H9 (cell line): ENCODE data around the gene DISP3. TPM values are rescaled to one million over a fixed set of nuclear protein-coding genes. Genes with fewer than 3 reads are reported as not detected.

Experiments
- DNase-seq: peaks from one replicate; pipeline ENCODE4 v3.0.0-alpha.2; 2017
- H2AFZ ChIP-seq: one replicate; pipeline ENCODE4 v1.6.1; 2013; ENCODE audit warnings: mild to moderate bottlenecking, low read length, control low read depth, moderate library complexity
- H2AK5ac ChIP-seq: 2 replicates; pipeline ENCODE4 v1.6.1; 2013; ENCODE audit warnings: low read length, control low read depth, mixed read lengths; ENCODE audit not compliant: insufficient read length
- H2BK120ac ChIP-seq: one replicate; pipeline ENCODE4 v1.6.1; 2013; ENCODE audit warnings: low read depth, mild to moderate bottlenecking, low read length, control low read depth, inconsistent platforms; ENCODE audit not compliant: poor library complexity, severe bottlenecking
- H2BK12ac ChIP-seq: 2 replicates; pipeline ENCODE4 v1.6.1; 2013; ENCODE audit warnings: low read length, control low read depth, mixed read lengths, low read depth; ENCODE audit not compliant: insufficient read length
- H2BK15ac ChIP-seq: 2 replicates; pipeline ENCODE4 v1.6.1; 2013; ENCODE audit warnings: low read depth, low read length, control low read depth
- H2BK20ac ChIP-seq: one replicate; pipeline ENCODE4 v1.6.1; 2013; ENCODE audit warnings: low read depth, mild to moderate bottlenecking, low read length, control low read depth, inconsistent platforms; ENCODE audit not compliant: poor library complexity, severe bottlenecking
- H2BK5ac ChIP-seq: 2 replicates; pipeline ENCODE4 v1.6.1; 2013; ENCODE audit warnings: low read length, control low read depth, mixed read lengths; ENCODE audit not compliant: insufficient read length
- H3K14ac ChIP-seq: 2 replicates; pipeline ENCODE4 v1.6.1; 2013; ENCODE audit warnings: low read length, control low read depth; ENCODE audit not compliant: insufficient read depth
- H3K18ac ChIP-seq: 2 replicates; pipeline ENCODE4 v1.6.1; 2013; ENCODE audit warnings: low read depth, mild to moderate bottlenecking, mixed read lengths, low read length, control low read depth; ENCODE audit not compliant: insufficient read length
- H3K23ac ChIP-seq: 2 replicates; pipeline ENCODE4 v1.6.1; 2013; ENCODE audit warnings: low read length, control low read depth, mixed read lengths, low read depth; ENCODE audit not compliant: insufficient read length
- H3K23me2 ChIP-seq: 2 replicates; pipeline ENCODE4 v1.6.1; 2013; ENCODE audit warnings: low read depth, mild to moderate bottlenecking, mixed read lengths, low read length, control low read depth; ENCODE audit not compliant: insufficient read length, poor library complexity, severe bottlenecking
- H3K27ac ChIP-seq: 2 replicates; pipeline ENCODE4 v1.5.1; 2013; ENCODE audit warnings: low read length, control low read depth, mixed read lengths, low read depth; ENCODE audit not compliant: insufficient read length
- H3K27me3 ChIP-seq: 2 replicates; pipeline ENCODE4 v1.6.1; 2013; ENCODE audit warnings: low read length, control low read depth, inconsistent platforms; ENCODE audit not compliant: insufficient read depth
- H3K4ac ChIP-seq: 2 replicates; pipeline ENCODE4 v1.6.1; 2013; ENCODE audit warnings: low read depth, mild to moderate bottlenecking, control low read depth, inconsistent platforms, low read length, moderate library complexity
- H3K4me1 ChIP-seq: 2 replicates; pipeline ENCODE4 v1.6.1; 2013; ENCODE audit warnings: low read length, control low read depth, inconsistent platforms; ENCODE audit not compliant: insufficient read depth
- H3K4me2 ChIP-seq: 2 replicates; pipeline ENCODE4 v1.6.1; 2013; ENCODE audit warnings: low read length, control low read depth, mixed read lengths; ENCODE audit not compliant: insufficient read length, insufficient read depth
- H3K56ac ChIP-seq: 2 replicates; pipeline ENCODE4 v1.6.1; 2013; ENCODE audit warnings: low read depth, mild to moderate bottlenecking, mixed read lengths, low read length, control low read depth; ENCODE audit not compliant: insufficient read length
- H3K79me1 ChIP-seq: 2 replicates; pipeline ENCODE4 v1.6.1; 2013; ENCODE audit warnings: low read depth, mild to moderate bottlenecking, moderate library complexity, low read length, control low read depth, inconsistent platforms; ENCODE audit not compliant: insufficient read depth, poor library complexity, severe bottlenecking
- H3K79me2 ChIP-seq: 2 replicates; pipeline ENCODE4 v1.6.1; 2013; ENCODE audit warnings: low read length, control low read depth, inconsistent platforms; ENCODE audit not compliant: insufficient read depth
- H3K9ac ChIP-seq: 2 replicates; pipeline ENCODE4 v1.6.1; 2013; ENCODE audit warnings: low read length, control low read depth, mixed read lengths; ENCODE audit not compliant: insufficient read length; ENCODE audit errors: extremely low read depth
- H3K9me3 ChIP-seq: one replicate; pipeline ENCODE4 v1.6.1; 2013; ENCODE audit warnings: low read depth, low read length, inconsistent platforms; ENCODE audit not compliant: control insufficient read depth
- H3T11ph ChIP-seq: one replicate; pipeline ENCODE4 v1.6.1; 2013; ENCODE audit warnings: mild to moderate bottlenecking, low read length, control low read depth, inconsistent platforms
- H4K20me1 ChIP-seq: one replicate; pipeline ENCODE4 v1.6.1; 2013; ENCODE audit not compliant: control insufficient read depth, insufficient read length, insufficient read depth
- H4K5ac ChIP-seq: 2 replicates; pipeline ENCODE4 v1.6.1; 2013; ENCODE audit warnings: low read depth, mild to moderate bottlenecking, mixed read lengths, low read length, control low read depth; ENCODE audit not compliant: insufficient read length
- H4K8ac ChIP-seq: replicated peaks from 2 replicates; pipeline ENCODE4 v1.6.1; 2013; ENCODE audit warnings: low read length, control low read depth, mixed read lengths, low read depth; ENCODE audit not compliant: insufficient read length
- H4K91ac ChIP-seq: 2 replicates; pipeline ENCODE4 v1.6.1; 2013; ENCODE audit warnings: low read depth, mild to moderate bottlenecking, moderate library complexity, mixed read lengths, low read length, control low read depth; ENCODE audit not compliant: insufficient read length
- H3K27ac Mint-ChIP-seq, 3 experiments: 2 replicates in 2 of 3; 3 replicates in 1 of 3; pipeline ENCODE4 v1.8.0; 2020 to 2021; ENCODE audit warnings: mixed read lengths in 3 of 3, mild to moderate bottlenecking in 1 of 3, moderate library complexity in 1 of 3
- H3K27me3 Mint-ChIP-seq: 2 replicates; pipeline ENCODE4 v1.8.0; 2021; ENCODE audit warnings: low read depth, mild to moderate bottlenecking, moderate library complexity, mixed read lengths
- H3K36me3 Mint-ChIP-seq, 3 experiments: 2 replicates in 2 of 3; 3 replicates in 1 of 3; pipeline ENCODE4 v1.8.0; 2020 to 2021; ENCODE audit warnings: low read depth in 3 of 3, mixed read lengths in 3 of 3; ENCODE audit not compliant: insufficient read depth in 1 of 3
- H3K4me1 Mint-ChIP-seq, 2 experiments: 2 replicates each; pipeline ENCODE4 v1.8.0; 2020; ENCODE audit warnings: mixed read lengths in 2 of 2
- H3K4me3 Mint-ChIP-seq, 2 experiments: 2 replicates in 1 of 2; 3 replicates in 1 of 2; pipeline ENCODE4 v1.8.0; 2020 to 2021; ENCODE audit warnings: mild to moderate bottlenecking in 2 of 2, mixed read lengths in 2 of 2, moderate library complexity in 1 of 2
- H3K9me3 Mint-ChIP-seq, 2 experiments: 2 replicates in 1 of 2; 3 replicates in 1 of 2; pipeline ENCODE4 v1.8.0; 2020; ENCODE audit warnings: mild to moderate bottlenecking in 2 of 2, mixed read lengths in 2 of 2, moderate library complexity in 1 of 2
- CTCF ChIP-seq: fragments of 200-600 bp; sonication (generic); conservative IDR thresholded peaks from 3 replicates; pipeline ENCODE4 v1.8.0; 2021; ENCODE audit warnings: antibody characterized with exemption, mild to moderate bottlenecking
- WGBS: extraction: QIAGEN DNeasy Blood & Tissue Kit; methylation state at CpG from one replicate; pipeline ENCODE4 v1.1.7; 2013; ENCODE audit warnings: missing lambda C conversion rate, low lambda C conversion rate, mixed read lengths; ENCODE audit not compliant: insufficient read length; ENCODE audit errors: extremely low coverage; 5-methylcytosine and 5-hydroxymethylcytosine counted together
- total RNA-seq: library from RNA; stranded (reverse); gene quantifications from 2 replicates; pipeline ENCODE4 v1.2.1, GENCODE V29; 2021

DISP3 gene
- total RNA-seq, 1 experiment from 2014 or later = 3.5 TPM

- Histone ChIP-seq H2BK20ac (no peak overlapping the region), H2BK5ac (no peak overlapping the region), H3K23ac (no peak overlapping the region), H3K14ac (no peak overlapping the region), H3K9me3 (no peaks in the 10 kb centered on the region), H4K91ac (no peak overlapping the region), H2AK5ac (no peak overlapping the region), H2BK12ac (no peak overlapping the region), H3K4ac (no peak overlapping the region), H3K56ac (no peak overlapping the region), H3K79me1 (no peaks in the 10 kb centered on the region), H3K18ac (no peak overlapping the region), H3K27ac (no peak overlapping the region), H3K79me2 (no peaks in the 10 kb centered on the region), H4K8ac (no peak overlapping the region), H4K5ac (no peak overlapping the region), H3K4me2 (no peak overlapping the region), H2BK120ac (no peak overlapping the region), H4K20me1 (no peaks in the 10 kb centered on the region), H3K27me3 (no peaks in the 10 kb centered on the region), H3K4me1 (no peaks in the 10 kb centered on the region; the same call in 1 of the 2 replicates), H2BK15ac (no peak overlapping the region), H3T11ph (no peak overlapping the region), H3K23me2 (no peaks in the 10 kb centered on the region), H2AFZ (no peak overlapping the region), H3K9ac (no peak overlapping the region)
- no CpG with 5 or more reads among the region's 6 CpGs for WGBS
- H3K4me1 Mint-ChIP-seq = peaks cover 38 to 62% of the 10 kb centered on the region in 2 experiments
- peaks cover 17% of the 10 kb centered on the region for H3K27me3 Mint-ChIP-seq
- H3K27ac Mint-ChIP-seq = no peak overlapping the region
- no peak for TF ChIP-seq CTCF
- H3K4me3 Mint-ChIP-seq = no peak overlapping the region
- no peak for DNase-seq
- H3K36me3 Mint-ChIP-seq = no peaks in the 10 kb centered on the region; a peak in 1 of 7 replicates
- H3K9me3 Mint-ChIP-seq = no peaks in the 10 kb centered on the region; a peak in 1 of 5 replicates
Measured at GRCh38 chr1:11562664-11563063, 83.7 kb downstream of the DISP3 start.
